DOHH2 (cell line): Measurements from ENCODE around the gene REEP2.

Experiments
- H3F3A ChIP-seq: fragments of 200-600 bp; sonication (generic), shearing (Covaris generic); 2 replicates; pipeline ENCODE4 v1.6.0; 2016; ENCODE audit warnings: antibody characterized with exemption, mild to moderate bottlenecking; ENCODE audit not compliant: control insufficient read depth, insufficient read depth
- H3K27ac ChIP-seq: fragments of 200-600 bp; sonication (generic); 2 replicates; pipeline ENCODE4 v1.5.1; 2014; ENCODE audit warnings: low read depth, mild to moderate bottlenecking, low read length, moderate library complexity
- H3K27me3 ChIP-seq: fragments of 200-600 bp; sonication (generic); 2 replicates; pipeline ENCODE4 v1.6.1; 2014; ENCODE audit warnings: mild to moderate bottlenecking, low read length, mixed read lengths; ENCODE audit not compliant: control insufficient read depth
- H3K36me3 ChIP-seq: fragments of 200-600 bp; sonication (generic); 2 replicates; pipeline ENCODE4 v1.6.1; 2014; ENCODE audit warnings: mild to moderate bottlenecking, low read length, moderate library complexity, mixed read lengths; ENCODE audit not compliant: control insufficient read depth
- H3K4me1 ChIP-seq: fragments of 200-600 bp; sonication (generic); 2 replicates; pipeline ENCODE4 v1.6.1; 2014; ENCODE audit warnings: mild to moderate bottlenecking, low read length, mixed read lengths; ENCODE audit not compliant: control insufficient read depth
- H3K4me2 ChIP-seq: fragments of 200-600 bp; sonication (generic); 2 replicates; pipeline ENCODE4 v1.6.0; 2014; ENCODE audit warnings: mild to moderate bottlenecking, low read length, moderate library complexity
- H3K4me3 ChIP-seq: fragments of 200-600 bp; sonication (generic); 2 replicates; pipeline ENCODE4 v1.5.1; 2014; ENCODE audit warnings: mild to moderate bottlenecking, low read length, mixed read lengths
- H3K79me2 ChIP-seq: fragments of 200-600 bp; sonication (generic); 2 replicates; pipeline ENCODE4 v1.6.1; 2014; ENCODE audit warnings: mild to moderate bottlenecking, low read length, mixed read lengths; ENCODE audit not compliant: control insufficient read depth
- H3K9me2 ChIP-seq: fragments of 200-600 bp; sonication (generic); replicated peaks from 2 replicates; pipeline ENCODE4 v1.6.1; 2014; ENCODE audit warnings: mild to moderate bottlenecking, low read length, mixed read lengths; ENCODE audit not compliant: control insufficient read depth
- H3K9me3 ChIP-seq: fragments of 200-600 bp; sonication (generic); 2 replicates; pipeline ENCODE4 v1.6.1; 2014; ENCODE audit warnings: antibody characterized with exemption, low read length, mixed read lengths; ENCODE audit not compliant: control insufficient read depth, insufficient read depth
- H4K20me1 ChIP-seq: fragments of 200-600 bp; sonication (generic); 2 replicates; pipeline ENCODE4 v1.6.0; 2014; ENCODE audit warnings: low read depth, mild to moderate bottlenecking, antibody characterized with exemption, low read length, moderate library complexity; ENCODE audit not compliant: control insufficient read depth, insufficient read depth
- EZH2phosphoT487 ChIP-seq: fragments of 200-600 bp; sonication (generic); IDR thresholded peaks from 2 replicates; pipeline ENCODE4 v1.6.1; 2017; ENCODE audit warnings: borderline replicate concordance, mild to moderate bottlenecking, antibody characterized with exemption, low read length, moderate library complexity, mixed read lengths
- TF ChIP-seq, protein P1 (sequence below): fragments of 200-600 bp; sonication (generic); IDR thresholded peaks from one replicate; pipeline ENCODE4 v1.5.1; 2014; ENCODE audit warnings: antibody characterized with exemption, mild to moderate bottlenecking, low read depth, low read length; ENCODE audit not compliant: poor library complexity, severe bottlenecking

Gene REEP2

DNA sequence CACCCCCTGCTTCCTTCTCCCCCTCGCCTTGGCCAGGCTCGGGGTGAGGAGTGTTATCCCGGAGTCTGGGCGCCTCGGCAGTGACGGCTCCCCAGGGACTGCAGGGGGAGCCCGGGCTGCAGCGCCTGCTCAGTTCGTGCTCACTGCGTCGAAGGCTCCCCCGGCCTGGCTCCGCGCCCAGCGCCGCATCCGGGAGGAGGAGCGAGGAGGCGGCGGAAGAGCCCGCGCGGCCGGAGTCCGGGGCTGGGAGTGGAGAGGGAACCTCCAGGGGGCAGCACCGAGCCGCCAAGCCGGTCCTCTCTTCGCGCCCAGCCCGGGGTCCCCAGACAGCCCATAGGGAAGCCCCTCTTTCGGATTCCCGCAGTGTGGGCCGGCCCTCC, 25.1 kb downstream of the REEP2 start:
- H3K27me3 ChIP-seq = peaks cover 21% of the 10 kb centered on the region
- peaks cover 34% of the 10 kb centered on the region for H3K4me1 ChIP-seq
- no peaks in the 10 kb centered on the region for H3K9me2 ChIP-seq
- H3F3A ChIP-seq = no peaks in the 10 kb centered on the region
- peak overlapping the region; percentile 96 for H3K4me3 ChIP-seq
- no peaks in the 10 kb centered on the region for H3K9me3 ChIP-seq
- H3K4me2 ChIP-seq = peak overlapping the region; percentile 98
- no peaks in the 10 kb centered on the region for H4K20me1 ChIP-seq
- peak overlapping the region; percentile 79 for H3K27ac ChIP-seq
- H3K79me2 ChIP-seq = no peaks in the 10 kb centered on the region
- TF ChIP-seq, protein P1, sequence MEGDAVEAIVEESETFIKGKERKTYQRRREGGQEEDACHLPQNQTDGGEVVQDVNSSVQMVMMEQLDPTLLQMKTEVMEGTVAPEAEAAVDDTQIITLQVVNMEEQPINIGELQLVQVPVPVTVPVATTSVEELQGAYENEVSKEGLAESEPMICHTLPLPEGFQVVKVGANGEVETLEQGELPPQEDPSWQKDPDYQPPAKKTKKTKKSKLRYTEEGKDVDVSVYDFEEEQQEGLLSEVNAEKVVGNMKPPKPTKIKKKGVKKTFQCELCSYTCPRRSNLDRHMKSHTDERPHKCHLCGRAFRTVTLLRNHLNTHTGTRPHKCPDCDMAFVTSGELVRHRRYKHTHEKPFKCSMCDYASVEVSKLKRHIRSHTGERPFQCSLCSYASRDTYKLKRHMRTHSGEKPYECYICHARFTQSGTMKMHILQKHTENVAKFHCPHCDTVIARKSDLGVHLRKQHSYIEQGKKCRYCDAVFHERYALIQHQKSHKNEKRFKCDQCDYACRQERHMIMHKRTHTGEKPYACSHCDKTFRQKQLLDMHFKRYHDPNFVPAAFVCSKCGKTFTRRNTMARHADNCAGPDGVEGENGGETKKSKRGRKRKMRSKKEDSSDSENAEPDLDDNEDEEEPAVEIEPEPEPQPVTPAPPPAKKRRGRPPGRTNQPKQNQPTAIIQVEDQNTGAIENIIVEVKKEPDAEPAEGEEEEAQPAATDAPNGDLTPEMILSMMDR = peak; percentile 82
- no peak for TF ChIP-seq EZH2phosphoT487
- no peaks in the 10 kb centered on the region for H3K36me3 ChIP-seq

DNA sequence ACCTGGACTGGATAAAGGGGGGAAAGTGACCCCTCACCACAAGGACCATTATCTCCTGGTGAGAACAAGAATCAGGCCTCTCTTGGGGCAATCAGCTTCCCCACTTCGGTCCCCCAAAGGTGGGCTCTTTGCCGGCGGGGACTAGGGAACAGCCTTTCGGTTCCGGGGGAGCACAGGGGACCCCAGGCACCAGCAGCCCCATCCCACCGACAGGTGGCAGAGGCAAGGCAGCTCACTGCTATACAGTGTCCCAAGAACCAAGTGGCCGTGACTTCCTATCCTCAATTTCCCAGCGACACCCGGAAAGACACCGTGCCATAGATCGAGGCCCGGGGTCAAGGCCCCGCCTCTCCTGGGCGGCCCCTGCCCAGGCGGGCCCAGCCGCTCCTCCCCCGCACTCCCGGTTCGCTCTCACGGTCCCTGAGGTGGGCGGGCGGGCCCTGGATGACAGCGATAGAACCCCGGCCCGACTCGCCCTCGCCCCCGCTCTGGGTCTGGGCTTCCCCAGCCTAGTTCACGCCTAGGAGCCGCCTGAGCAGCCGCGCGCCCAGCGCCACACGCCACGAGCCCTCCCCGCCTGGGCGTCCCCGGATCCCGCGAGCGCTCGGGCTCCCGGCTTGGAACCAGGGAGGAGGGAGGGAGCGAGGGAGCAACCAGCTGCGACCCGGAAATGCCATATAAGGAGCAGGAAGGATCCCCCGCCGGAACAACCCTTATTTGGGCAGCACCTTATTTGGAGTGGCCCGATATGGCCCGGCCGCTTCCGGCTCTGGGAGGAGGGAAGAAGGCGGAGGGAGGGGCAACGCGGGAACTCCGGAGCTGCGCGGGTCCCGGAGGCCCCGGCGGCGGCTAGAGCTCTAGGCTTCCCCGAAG, 25.8 kb downstream of the REEP2 start:
- no peaks in the 10 kb centered on the region for H3F3A ChIP-seq
- H3K4me2 ChIP-seq = peak overlapping the region; percentile 98
- no peak for TF ChIP-seq EZH2phosphoT487
- TF ChIP-seq, protein P1 = peak; percentile 42
- H3K79me2 ChIP-seq = no peaks in the 10 kb centered on the region
- no peaks in the 10 kb centered on the region for H3K9me2 ChIP-seq
- no peaks in the 10 kb centered on the region for H4K20me1 ChIP-seq
- H3K27ac ChIP-seq = peak overlapping the region; percentile 79
- peak overlapping the region; percentile 96 for H3K4me3 ChIP-seq
- H3K36me3 ChIP-seq = no peaks in the 10 kb centered on the region
- H3K4me1 ChIP-seq = peaks cover 28% of the 10 kb centered on the region
- H3K9me3 ChIP-seq = no peaks in the 10 kb centered on the region
- H3K27me3 ChIP-seq = peaks cover 21% of the 10 kb centered on the region

DNA sequence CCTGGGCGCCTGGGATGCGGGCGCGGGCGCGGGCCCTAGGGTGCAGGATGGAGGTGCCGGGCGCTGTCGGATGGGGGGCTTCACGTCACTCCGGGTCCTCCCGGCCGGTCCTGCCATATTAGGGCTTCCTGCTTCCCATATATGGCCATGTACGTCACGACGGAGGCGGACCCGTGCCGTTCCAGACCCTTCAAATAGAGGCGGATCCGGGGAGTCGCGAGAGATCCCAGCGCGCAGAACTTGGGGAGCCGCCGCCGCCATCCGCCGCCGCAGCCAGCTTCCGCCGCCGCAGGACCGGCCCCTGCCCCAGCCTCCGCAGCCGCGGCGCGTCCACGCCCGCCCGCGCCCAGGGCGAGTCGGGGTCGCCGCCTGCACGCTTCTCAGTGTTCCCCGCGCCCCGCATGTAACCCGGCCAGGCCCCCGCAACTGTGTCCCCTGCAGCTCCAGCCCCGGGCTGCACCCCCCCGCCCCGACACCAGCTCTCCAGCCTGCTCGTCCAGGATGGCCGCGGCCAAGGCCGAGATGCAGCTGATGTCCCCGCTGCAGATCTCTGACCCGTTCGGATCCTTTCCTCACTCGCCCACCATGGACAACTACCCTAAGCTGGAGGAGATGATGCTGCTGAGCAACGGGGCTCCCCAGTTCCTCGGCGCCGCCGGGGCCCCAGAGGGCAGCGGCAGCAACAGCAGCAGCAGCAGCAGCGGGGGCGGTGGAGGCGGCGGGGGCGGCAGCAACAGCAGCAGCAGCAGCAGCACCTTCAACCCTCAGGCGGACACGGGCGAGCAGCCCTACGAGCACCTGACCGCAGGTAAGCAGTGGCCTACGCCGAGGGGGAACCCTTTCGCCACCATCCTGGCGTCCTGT, 26.6 kb downstream of the REEP2 start, which contains the start of gene EGR1:
Gene EGR1, plus strand, starts transcription at position 219 of the 864 bp plus-strand sequence. Its CDS starts 283 bp downstream, at position 502.
- Histone ChIP-seq H3K79me2 (no peaks in the 10 kb centered on the region), H3K36me3 (no peaks in the 10 kb centered on the region), H3K4me1 (peaks cover 19% of the 10 kb centered on the region), H3K27ac (peak within 1 kb of the TSS; percentile 79), H3K4me2 (peak within 1 kb of the TSS; percentile 98), H3K9me3 (no peaks in the 10 kb centered on the region), H3K27me3 (peaks cover 21% of the 10 kb centered on the region), H3K4me3 (peak within 1 kb of the TSS; percentile 96), H3K9me2 (no peaks in the 10 kb centered on the region), H3F3A (no peaks in the 10 kb centered on the region), H4K20me1 (no peaks in the 10 kb centered on the region)
- TF ChIP-seq EZH2phosphoT487 = no peak; the same call in 1 of the 2 replicates
- TF ChIP-seq, protein P1 = no peak
